MM.1S (cell line): Measurements from ENCODE around the gene SNX21.

Experiments
- DNase-seq: peaks from one replicate; pipeline ENCODE4 v3.0.0-alpha.2; 2015
- H2AFZ ChIP-seq: fragments of 300-600 bp; sonication (generic); 2 replicates; pipeline ENCODE4 v1.6.0; 2016; ENCODE audit warnings: antibody characterized with exemption, low read length
- H3F3A ChIP-seq: fragments of 300-600 bp; sonication (generic); 2 replicates; pipeline ENCODE4 v1.6.1; 2016; ENCODE audit warnings: mild to moderate bottlenecking, antibody characterized with exemption, low read length, moderate library complexity, mixed read lengths; ENCODE audit not compliant: insufficient read depth
- H3K27ac ChIP-seq: fragments of 300-600 bp; sonication (generic); 2 replicates; pipeline ENCODE4 v1.5.1; 2016; ENCODE audit warnings: mild to moderate bottlenecking, low read length
- H3K27me3 ChIP-seq: fragments of 300-600 bp; sonication (generic); replicated peaks from 2 replicates; pipeline ENCODE4 v1.6.0; 2016; ENCODE audit warnings: low read length; ENCODE audit not compliant: insufficient read depth
- H3K36me3 ChIP-seq: fragments of 300-600 bp; sonication (generic); replicated peaks from 2 replicates; pipeline ENCODE4 v1.6.1; 2016; ENCODE audit warnings: mild to moderate bottlenecking, low read length, mixed read lengths; ENCODE audit not compliant: insufficient read depth
- H3K4me1 ChIP-seq: fragments of 300-600 bp; sonication (generic); 2 replicates; pipeline ENCODE4 v1.6.1; 2016; ENCODE audit warnings: low read length, mixed read lengths
- H3K4me2 ChIP-seq: fragments of 300-600 bp; sonication (generic); 2 replicates; pipeline ENCODE4 v1.6.0; 2016; ENCODE audit warnings: low read depth, low read length
- H3K4me3 ChIP-seq: fragments of 300-600 bp; sonication (generic); 2 replicates; pipeline ENCODE4 v1.5.1; 2016; ENCODE audit warnings: low read length, mixed read lengths
- H3K79me2 ChIP-seq: fragments of 300-600 bp; sonication (generic); 2 replicates; pipeline ENCODE4 v1.6.1; 2016; ENCODE audit warnings: mixed run types, low read length, mixed read lengths
- H3K9ac ChIP-seq: fragments of 300-600 bp; sonication (generic); 2 replicates; pipeline ENCODE4 v1.6.1; 2016; ENCODE audit warnings: low read length, mixed read lengths
- H3K9me2 ChIP-seq: fragments of 300-600 bp; sonication (generic); replicated peaks from 2 replicates; pipeline ENCODE4 v1.6.1; 2016; ENCODE audit warnings: mild to moderate bottlenecking, low read length, mixed read lengths; ENCODE audit not compliant: insufficient read depth
- H3K9me3 ChIP-seq: fragments of 300-600 bp; sonication (generic); replicated peaks from 2 replicates; pipeline ENCODE4 v1.6.1; 2016; ENCODE audit warnings: mild to moderate bottlenecking, low read length, mixed read lengths; ENCODE audit not compliant: insufficient read depth
- H4K20me1 ChIP-seq: fragments of 300-600 bp; sonication (generic); 2 replicates; pipeline ENCODE4 v1.6.1; 2016; ENCODE audit warnings: mild to moderate bottlenecking, low read length, moderate library complexity, mixed read lengths; ENCODE audit not compliant: insufficient read depth
- EZH2 ChIP-seq: fragments of 300-600 bp; sonication (generic); optimal IDR thresholded peaks from 2 replicates; pipeline ENCODE3; 2017; ENCODE audit warnings: low read depth, mild to moderate bottlenecking, antibody characterized with exemption, low read length, mixed read lengths
- EZH2phosphoT487 ChIP-seq: fragments of 300-600 bp; sonication (generic); IDR thresholded peaks from 2 replicates; pipeline ENCODE4 v1.6.1; 2018; ENCODE audit warnings: antibody characterized with exemption, low read length
- TF ChIP-seq, protein P1 (sequence below): fragments of 300-600 bp; sonication (generic); IDR thresholded peaks from 2 replicates; pipeline ENCODE4 v1.5.1; 2016; ENCODE audit warnings: antibody characterized with exemption, low read length, mixed read lengths

SNX21 gene

DNA sequence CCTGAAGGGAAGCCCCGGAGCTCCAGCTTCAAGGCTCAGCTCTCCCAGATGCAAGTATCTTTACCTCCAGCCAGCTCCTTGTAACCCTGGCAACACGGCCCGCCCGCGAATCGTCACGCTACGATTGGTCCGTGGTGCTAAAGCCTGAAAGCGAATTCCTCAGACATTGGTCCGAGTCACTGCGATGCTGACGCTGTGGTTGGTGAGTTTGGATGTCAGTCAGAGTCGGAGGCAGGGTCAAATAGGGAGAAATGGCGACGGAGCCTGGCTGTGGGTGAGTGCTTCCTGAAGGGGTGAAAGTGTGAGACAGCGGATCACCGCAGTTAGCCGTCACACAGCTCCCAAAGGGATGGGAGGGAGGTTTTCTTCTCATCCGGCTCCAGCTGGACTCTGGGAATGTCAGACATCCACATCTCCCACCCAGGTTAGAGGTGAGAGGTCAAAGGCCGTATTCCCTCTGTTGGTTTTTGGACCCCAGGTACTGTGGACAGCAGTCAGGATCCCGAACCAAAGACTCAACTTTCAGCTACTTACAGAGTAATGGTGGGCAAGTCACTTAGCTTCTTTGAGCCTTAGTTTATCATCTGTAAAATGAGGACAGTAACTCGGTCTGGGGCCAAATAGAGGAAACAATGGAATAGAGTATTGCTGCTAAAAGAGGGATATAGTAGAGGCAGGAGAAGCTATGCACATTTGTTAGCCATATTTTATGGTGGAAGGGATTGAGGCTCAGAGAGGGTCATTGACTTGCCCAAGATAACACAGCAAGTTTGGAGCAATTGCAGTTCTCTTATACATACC lies 47.6 kb downstream of the SNX21 start, which contains the start of gene ZSWIM1:
TSS of gene ZSWIM1 (plus strand) at position 240 of the 801 bp plus-strand sequence. CDS start 1,366 bp downstream, outside the sequence.
- Histone ChIP-seq H3K4me3 (peak within 1 kb of the TSS; percentile 91), H3K9me3 (no peaks in the 10 kb centered on the region), H3K9me2 (no peaks in the 10 kb centered on the region), H2AFZ (peak within 1 kb of the TSS; percentile 77), H3K27me3 (no peaks in the 10 kb centered on the region), H3K9ac (peak within 1 kb of the TSS; percentile 75), H3K4me1 (no peaks in the 10 kb centered on the region), H3K4me2 (peak within 1 kb of the TSS; percentile 72), H3K36me3 (no peaks in the 10 kb centered on the region), H3K79me2 (peaks cover 14% of the 10 kb centered on the region), H4K20me1 (no peaks in the 10 kb centered on the region), H3K27ac (peak within 1 kb of the TSS; percentile 16; the same call in 1 of the 2 replicates), H3F3A (no peaks in the 10 kb centered on the region; the same call in 1 of the 2 replicates)
- peak; percentile 99 for DNase-seq
- TF ChIP-seq EZH2phosphoT487 (no peak), EZH2 (no peak)
- TF ChIP-seq, protein P1, sequence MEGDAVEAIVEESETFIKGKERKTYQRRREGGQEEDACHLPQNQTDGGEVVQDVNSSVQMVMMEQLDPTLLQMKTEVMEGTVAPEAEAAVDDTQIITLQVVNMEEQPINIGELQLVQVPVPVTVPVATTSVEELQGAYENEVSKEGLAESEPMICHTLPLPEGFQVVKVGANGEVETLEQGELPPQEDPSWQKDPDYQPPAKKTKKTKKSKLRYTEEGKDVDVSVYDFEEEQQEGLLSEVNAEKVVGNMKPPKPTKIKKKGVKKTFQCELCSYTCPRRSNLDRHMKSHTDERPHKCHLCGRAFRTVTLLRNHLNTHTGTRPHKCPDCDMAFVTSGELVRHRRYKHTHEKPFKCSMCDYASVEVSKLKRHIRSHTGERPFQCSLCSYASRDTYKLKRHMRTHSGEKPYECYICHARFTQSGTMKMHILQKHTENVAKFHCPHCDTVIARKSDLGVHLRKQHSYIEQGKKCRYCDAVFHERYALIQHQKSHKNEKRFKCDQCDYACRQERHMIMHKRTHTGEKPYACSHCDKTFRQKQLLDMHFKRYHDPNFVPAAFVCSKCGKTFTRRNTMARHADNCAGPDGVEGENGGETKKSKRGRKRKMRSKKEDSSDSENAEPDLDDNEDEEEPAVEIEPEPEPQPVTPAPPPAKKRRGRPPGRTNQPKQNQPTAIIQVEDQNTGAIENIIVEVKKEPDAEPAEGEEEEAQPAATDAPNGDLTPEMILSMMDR, result no peak

DNA sequence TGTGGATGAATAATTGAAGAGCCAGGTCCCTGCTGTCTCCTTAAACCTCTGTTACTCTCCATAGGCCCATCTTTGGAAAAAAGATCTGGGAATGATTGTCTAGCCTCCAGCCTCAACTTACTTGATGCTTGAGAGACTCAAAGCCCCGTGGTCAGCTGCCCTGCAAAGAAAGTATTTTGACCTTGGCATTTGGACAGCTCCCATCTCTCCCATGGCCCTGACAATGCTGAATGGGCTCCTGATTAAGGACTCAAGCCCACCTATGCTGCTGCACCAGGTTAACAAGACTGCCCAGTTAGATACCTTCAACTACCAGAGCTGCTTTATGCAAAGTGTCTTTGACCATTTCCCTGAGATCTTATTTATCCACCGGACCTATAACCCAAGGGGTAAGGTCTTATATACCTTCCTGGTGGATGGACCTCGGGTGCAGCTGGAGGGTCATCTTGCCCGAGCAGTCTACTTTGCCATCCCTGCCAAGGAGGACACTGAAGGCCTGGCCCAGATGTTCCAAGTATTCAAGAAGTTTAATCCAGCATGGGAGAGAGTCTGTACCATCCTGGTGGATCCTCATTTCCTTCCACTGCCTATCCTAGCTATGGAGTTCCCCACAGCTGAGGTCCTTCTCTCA lies 49.0 kb downstream of the SNX21 start:
- Histone ChIP-seq H2AFZ (no peak overlapping the region), H3K4me3 (no peak overlapping the region), H3K9ac (no peak overlapping the region)

DNA sequence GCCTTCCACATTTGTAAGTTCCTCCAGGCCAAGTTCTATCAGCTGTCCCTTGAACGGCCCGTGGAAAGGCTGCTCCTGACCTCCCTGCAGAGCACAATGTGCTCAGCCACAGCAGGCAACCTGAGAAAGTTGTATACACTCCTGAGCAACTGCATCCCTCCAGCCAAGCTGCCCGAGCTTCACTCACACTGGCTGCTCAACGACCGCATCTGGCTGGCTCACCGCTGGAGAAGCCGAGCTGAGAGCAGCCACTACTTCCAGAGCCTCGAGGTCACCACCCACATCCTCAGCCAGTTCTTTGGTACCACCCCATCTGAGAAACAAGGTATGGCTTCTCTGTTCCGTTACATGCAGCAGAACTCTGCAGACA lies 49.5 kb downstream of the SNX21 start:
- no peak overlapping the region for H3K4me3 ChIP-seq
- H3K9ac ChIP-seq, result no peak overlapping the region
- no peaks in the 10 kb centered on the region for H3K9me2 ChIP-seq
- TF ChIP-seq, protein P1, result no peak
- no peak for TF ChIP-seq EZH2
- TF ChIP-seq EZH2phosphoT487, result no peak
- no peak overlapping the region for H3K27ac ChIP-seq
- DNase-seq, result no peak
- H3K79me2 ChIP-seq, result peaks cover 14% of the 10 kb centered on the region
- no peaks in the 10 kb centered on the region for H3K36me3 ChIP-seq
- no peak overlapping the region for H2AFZ ChIP-seq
- H3K9me3 ChIP-seq, result no peaks in the 10 kb centered on the region
- no peaks in the 10 kb centered on the region; the same call in 1 of the 2 replicates for H3F3A ChIP-seq
- no peaks in the 10 kb centered on the region for H4K20me1 ChIP-seq
- H3K4me1 ChIP-seq, result no peaks in the 10 kb centered on the region
- H3K4me2 ChIP-seq, result no peak overlapping the region
- H3K27me3 ChIP-seq, result no peaks in the 10 kb centered on the region

More for the DNA sequence above, 49.0 kb downstream of the SNX21 start:
- Histone ChIP-seq H3K79me2 (peaks cover 14% of the 10 kb centered on the region), H3K9me2 (no peaks in the 10 kb centered on the region), H3K27me3 (no peaks in the 10 kb centered on the region), H3K36me3 (no peaks in the 10 kb centered on the region), H3K4me2 (no peak overlapping the region), H3F3A (no peaks in the 10 kb centered on the region; the same call in 1 of the 2 replicates), H3K27ac (no peak overlapping the region), H3K4me1 (no peaks in the 10 kb centered on the region), H3K9me3 (no peaks in the 10 kb centered on the region), H4K20me1 (no peaks in the 10 kb centered on the region)
- DNase-seq, result no peak
- TF ChIP-seq EZH2phosphoT487 (no peak), EZH2 (no peak)
- TF ChIP-seq, protein P1, result no peak
